ENCODE results near the gene TCF3. TPM values are rescaled to one million over a fixed set of nuclear protein-coding genes. Genes with fewer than 3 reads are reported as not detected.

Gene TCF3
- total RNA-seq, 1 donor from 2014 or later, result 255 TPM

GRCh38 chr19:1650650-1651567, 1.5 kb downstream of the TCF3 start:
- H3K27me3 Mint-ChIP-seq (ENCODE audit: unreplicated experiment), result peaks cover 6% of the 10 kb centered on the region
- peak overlapping the region; percentile 90 for H3K27ac Mint-ChIP-seq (ENCODE audit: unreplicated experiment)
- peaks cover 16% of the 10 kb centered on the region for H3K36me3 Mint-ChIP-seq (ENCODE audit: low read depth, unreplicated experiment)
- H3K9me3 Mint-ChIP-seq (ENCODE audit: unreplicated experiment), result no peaks in the 10 kb centered on the region
- TF ChIP-seq CTCF (IDR thresholded peaks at IDR 0.05; ENCODE audit: unreplicated experiment), result no peak
- H3K4me3 Mint-ChIP-seq (ENCODE audit: unreplicated experiment), result peak overlapping the region; percentile 98
- peak; percentile 42 for DNase-seq (ENCODE audit: low spot score)
- H3K4me1 Mint-ChIP-seq (ENCODE audit: unreplicated experiment), result peaks cover 7% of the 10 kb centered on the region

DNA sequence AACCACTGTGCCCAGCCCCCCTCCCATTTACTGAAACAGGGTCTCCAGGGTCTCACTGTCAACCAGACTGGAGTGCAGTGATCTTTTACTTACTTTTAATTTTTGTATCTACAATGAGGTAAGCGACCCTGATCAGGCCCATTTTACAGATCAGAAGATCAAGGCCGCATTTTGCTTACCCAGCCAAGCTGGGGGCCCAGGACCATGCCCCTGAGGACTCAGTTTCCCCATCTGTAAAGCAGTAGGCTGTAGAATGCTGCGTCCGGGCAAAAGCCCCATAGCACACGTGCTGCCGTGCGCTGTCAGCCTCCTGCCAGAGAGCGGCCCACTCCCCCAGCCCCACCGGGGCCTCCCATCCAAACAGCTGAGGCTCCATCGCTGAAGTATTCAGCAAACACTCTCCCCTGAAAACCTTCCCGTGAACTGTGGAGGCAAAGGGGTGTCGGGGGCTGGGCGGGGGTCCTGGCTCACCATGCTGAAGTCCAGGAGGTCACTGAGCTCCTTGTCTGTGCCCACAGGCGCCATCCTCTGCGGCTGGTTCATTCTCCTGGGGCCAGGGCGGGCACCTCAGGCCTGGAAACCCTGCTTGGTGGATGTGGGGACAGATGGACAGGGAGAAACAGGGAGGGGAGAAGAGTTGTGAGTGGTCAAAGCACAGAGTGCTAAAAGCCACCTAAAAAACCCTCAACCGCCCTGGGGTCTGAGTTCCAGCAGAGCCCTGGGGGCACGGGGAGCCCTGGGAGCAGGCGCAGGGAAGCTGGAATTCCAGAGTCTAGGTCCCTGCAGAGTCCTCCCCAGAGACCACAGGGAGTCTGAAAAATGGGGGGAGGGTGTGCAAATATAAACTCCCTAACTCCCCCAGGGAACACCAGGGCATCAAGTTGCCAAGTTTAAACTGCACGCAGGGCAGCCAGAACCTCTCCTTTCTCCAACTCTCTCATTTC, 2.4 kb downstream of the TCF3 start:
- peak overlapping the region; percentile 79 for H3K27ac Mint-ChIP-seq (ENCODE audit: unreplicated experiment)

GRCh38 chr19:1648920-1649541, 3.4 kb downstream of the TCF3 start:
- Mint-ChIP-seq H3K4me3 (ENCODE audit: unreplicated experiment) (peak overlapping the region; percentile 47), H3K4me1 (ENCODE audit: unreplicated experiment) (peaks cover 7% of the 10 kb centered on the region), H3K27ac (ENCODE audit: unreplicated experiment) (no peak overlapping the region), H3K27me3 (ENCODE audit: unreplicated experiment) (peaks cover 8% of the 10 kb centered on the region), H3K36me3 (ENCODE audit: low read depth, unreplicated experiment) (peaks cover 16% of the 10 kb centered on the region), H3K9me3 (ENCODE audit: unreplicated experiment) (no peaks in the 10 kb centered on the region)
- TF ChIP-seq CTCF (IDR thresholded peaks at IDR 0.05; ENCODE audit: unreplicated experiment), result no peak
- DNase-seq (ENCODE audit: low spot score), result no peak

More for the DNA sequence above, 2.4 kb downstream of the TCF3 start:
- H3K36me3 Mint-ChIP-seq (ENCODE audit: low read depth, unreplicated experiment), result peaks cover 16% of the 10 kb centered on the region
- TF ChIP-seq CTCF (IDR thresholded peaks at IDR 0.05; ENCODE audit: unreplicated experiment), result no peak
- DNase-seq (ENCODE audit: low spot score), result no peak
- H3K4me3 Mint-ChIP-seq (ENCODE audit: unreplicated experiment), result peak overlapping the region; percentile 98
- H3K4me1 Mint-ChIP-seq (ENCODE audit: unreplicated experiment), result peaks cover 7% of the 10 kb centered on the region
- H3K27me3 Mint-ChIP-seq (ENCODE audit: unreplicated experiment), result peaks cover 8% of the 10 kb centered on the region
- no peaks in the 10 kb centered on the region for H3K9me3 Mint-ChIP-seq (ENCODE audit: unreplicated experiment)

- DNase-seq (ENCODE audit: low spot score), result no peak
- H3K4me3 Mint-ChIP-seq (ENCODE audit: unreplicated experiment), result no peak overlapping the region
- H3K27me3 Mint-ChIP-seq (ENCODE audit: unreplicated experiment), result peaks cover 8% of the 10 kb centered on the region
- no peaks in the 10 kb centered on the region for H3K9me3 Mint-ChIP-seq (ENCODE audit: unreplicated experiment)
- H3K4me1 Mint-ChIP-seq (ENCODE audit: unreplicated experiment), result peaks cover 7% of the 10 kb centered on the region
- no peak for TF ChIP-seq CTCF (IDR thresholded peaks at IDR 0.05; ENCODE audit: unreplicated experiment)
- peaks cover 16% of the 10 kb centered on the region for H3K36me3 Mint-ChIP-seq (ENCODE audit: low read depth, unreplicated experiment)
- H3K27ac Mint-ChIP-seq (ENCODE audit: unreplicated experiment), result no peak overlapping the region
Observed at GRCh38 chr19:1648459-1648849, 4.0 kb downstream of the TCF3 start.
